HepG2 (cell line): Measurements from ENCODE around the gene CIITA. TPM values are rescaled to one million over a fixed set of nuclear protein-coding genes. Genes with fewer than 3 reads are reported as not detected.

Experiments
- BCLAF1 ChIP-seq: fragments of 450-650 bp; IDR thresholded peaks from 2 replicates; pipeline ENCODE4 v1.6.1; 2017; ENCODE audit warnings: mild to moderate bottlenecking
- DBP ChIP-seq: sonication (generic); formaldehyde crosslinking; IDR thresholded peaks from 2 replicates; pipeline ENCODE4 v1.4.0; 2020; ENCODE audit warnings: missing genetic modification reagents; ENCODE audit errors: not compliant biosample characterization
- HHEX ChIP-seq: IDR thresholded peaks from 2 replicates; pipeline ENCODE4 v1.6.1; 2016; ENCODE audit warnings: control low read depth
- KMT2A ChIP-seq: sonication (generic); formaldehyde crosslinking; IDR thresholded peaks from 2 replicates; pipeline ENCODE4 v1.4.0; 2020; ENCODE audit warnings: missing genetic modification reagents
- RFX1 ChIP-seq: fragments of 450-650 bp; IDR thresholded peaks from 2 replicates; pipeline ENCODE4 v1.6.1; 2017
- SNAPC2 ChIP-seq: sonication (generic); formaldehyde crosslinking; IDR thresholded peaks from 2 replicates; pipeline ENCODE4 v1.8.1; 2022; ENCODE audit warnings: mild to moderate bottlenecking, missing genetic modification reagents
- TEAD3 ChIP-seq: optimal IDR thresholded peaks from 2 replicates; pipeline ENCODE3; 2016; ENCODE audit warnings: borderline replicate concordance
- ZBTB26 ChIP-seq: IDR thresholded peaks from 2 replicates; pipeline ENCODE4 v1.6.1; 2016; ENCODE audit warnings: missing compliant biosample characterization, missing genetic modification reagents, borderline replicate concordance
- ZBTB34 ChIP-seq: sonication (generic); formaldehyde crosslinking; IDR thresholded peaks from 2 replicates; pipeline ENCODE4 v1.8.0; 2022; ENCODE audit warnings: mild to moderate bottlenecking, missing genetic modification reagents
- ZMYM2 ChIP-seq: sonication (generic); formaldehyde crosslinking; IDR thresholded peaks from 2 replicates; pipeline ENCODE4 v1.8.0; 2022; ENCODE audit warnings: mild to moderate bottlenecking, missing genetic modification reagents
- ZNF292 ChIP-seq: sonication (generic); formaldehyde crosslinking; IDR thresholded peaks from 2 replicates; pipeline ENCODE4 v1.8.1; 2022; ENCODE audit warnings: mild to moderate bottlenecking, low read depth, missing genetic modification reagents, borderline replicate concordance
- ZNF512 ChIP-seq: sonication (generic); formaldehyde crosslinking; IDR thresholded peaks from 2 replicates; pipeline ENCODE4 v1.4.0; 2020; ENCODE audit warnings: mild to moderate bottlenecking, missing genetic modification reagents
- ZNF660 ChIP-seq: sonication (generic); formaldehyde crosslinking; IDR thresholded peaks from 2 replicates; pipeline ENCODE4 v1.5.1; 2020; ENCODE audit warnings: mild to moderate bottlenecking, low read depth, missing genetic modification reagents, borderline replicate concordance
- ZNF691 ChIP-seq: sonication (generic); formaldehyde crosslinking; IDR thresholded peaks from 2 replicates; pipeline ENCODE4 v1.4.0; 2020; ENCODE audit warnings: missing genetic modification reagents, low read depth, mild to moderate bottlenecking, borderline replicate concordance
- polyA plus RNA-seq, 8 experiments: library from polyadenylated mRNA; depleted of rRNA in 3 of 8; stranded (reverse) in 7 of 8; unstranded in 1 of 8; fragments of >200 nt; fragmentation: Illumina TruSeq in 4 of 8; extraction: Trizol in 4 of 8; gene quantifications; 2 replicates each; pipeline versions ENCODE4 v1.2.1 to v1.2.3, GENCODE V29; 2011 to 2016; ENCODE audit warnings: low read depth in 4 of 8, missing spikeins in 1 of 8, mixed read lengths in 1 of 8; ENCODE audit not compliant: insufficient read depth in 1 of 8
- total RNA-seq, 5 experiments: library from RNA; depleted of rRNA; stranded (reverse); fragments of >200 nt; fragmentation: Illumina TruSeq; extraction: Trizol; gene quantifications; 2 replicates each; pipeline ENCODE4 v1.2.3, GENCODE V29; 2016; ENCODE audit warnings: low read depth in 1 of 5

CIITA gene
- total and polyA plus RNA-seq, 2 of the 13 experiments (the other 11 are each of a cell fraction or from before 2014, with no cell fraction given): 0.08 to 0.09 TPM

GRCh38 chr16:10944249-10945064 lies 67.5 kb downstream of the CIITA start, which contains the start of gene CLEC16A (continued):
- TF ChIP-seq ZBTB34 (CRISPR knock-in tag) (no peak), BCLAF1 (no peak), ZMYM2 (CRISPR knock-in tag) (peak; percentile 7; the same call in 1 of the 2 replicates), ZNF660 (CRISPR knock-in tag) (no peak), ZNF691 (CRISPR knock-in tag) (peak; percentile 91), ZNF292 (CRISPR knock-in tag) (peak; percentile 49; the same call in 1 of the 2 replicates), ZNF512 (CRISPR knock-in tag) (0 out of 2 replicates have a peak, but pooled peaks have one; percentile 22), SNAPC2 (CRISPR knock-in tag) (peak; percentile 72), RFX1 (no peak), ZBTB26 (CRISPR knock-in tag) (peak; percentile 90), DBP (CRISPR knock-in tag) (no peak), HHEX (no peak), KMT2A (CRISPR knock-in tag) (peak; percentile 98), TEAD3 (peak; percentile 97)
